CD14-positive monocyte (primary cell): ENCODE data around the gene COL15A1. TPM values are rescaled to one million over a fixed set of nuclear protein-coding genes. Genes with fewer than 3 reads are reported as not detected.

ENCODE experiments used
- DNase-seq, 3 donors: peaks; one replicate each; pipeline ENCODE4 v3.0.0-alpha.2; 2011 to 2022
- H2AFZ ChIP-seq: 2 replicates; pipeline ENCODE4 v1.6.0; 2012; ENCODE audit warnings: mild to moderate bottlenecking, low read depth, low read length, inconsistent platforms; ENCODE audit not compliant: insufficient read depth, poor library complexity, severe bottlenecking
- H3K27ac ChIP-seq, 2 donors: 1 replicate in 1 of 2; 2 replicates in 1 of 2; pipeline ENCODE4 v1.5.1; 2012 to 2013; ENCODE audit warnings: low read length in 2 of 2, control low read depth in 1 of 2, inconsistent platforms in 1 of 2, low read depth in 1 of 2, mild to moderate bottlenecking in 1 of 2
- H3K27me3 ChIP-seq, 2 donors: one replicate each; pipeline versions ENCODE4 v1.6.0 to v1.6.1; 2011 to 2013; ENCODE audit warnings: low read length in 2 of 2; ENCODE audit not compliant: control insufficient read depth in 2 of 2, insufficient read depth in 2 of 2
- H3K36me3 ChIP-seq, 2 donors: replicated peaks in 1 of 2; 1 replicate in 1 of 2; 2 replicates in 1 of 2; pipeline versions ENCODE4 v1.5.1 to v1.6.1; 2012 to 2013; ENCODE audit warnings: low read length in 2 of 2, control low read depth in 1 of 2, inconsistent platforms in 1 of 2, mild to moderate bottlenecking in 1 of 2; ENCODE audit not compliant: insufficient read depth in 2 of 2, control insufficient read depth in 1 of 2
- H3K4me1 ChIP-seq, 2 donors: 1 replicate in 1 of 2; 2 replicates in 1 of 2; pipeline versions ENCODE4 v1.5.1 to v1.6.1; 2012 to 2013; ENCODE audit warnings: low read length in 2 of 2, control low read depth in 1 of 2, inconsistent platforms in 1 of 2, mild to moderate bottlenecking in 1 of 2, moderate library complexity in 1 of 2; ENCODE audit not compliant: insufficient read depth in 2 of 2, control insufficient read depth in 1 of 2
- H3K4me2 ChIP-seq: replicated peaks from 2 replicates; pipeline ENCODE3; 2012; ENCODE audit warnings: low read length, moderate library complexity, mild to moderate bottlenecking; ENCODE audit not compliant: poor library complexity, severe bottlenecking; ENCODE audit errors: extremely low read depth
- H3K4me3 ChIP-seq, 3 experiments: fragments of 200-600 bp in 1 of 3; sonication (generic) in 1 of 3; replicated peaks in 1 of 3; 1 replicate in 2 of 3; 2 replicates in 1 of 3; pipeline ENCODE4 v1.5.1; 2011 to 2013; ENCODE audit warnings: low read length in 3 of 3, mild to moderate bottlenecking in 3 of 3, control low read depth in 2 of 3, low read depth in 2 of 3, inconsistent platforms in 1 of 3, moderate library complexity in 1 of 3
- H3K79me2 ChIP-seq: 2 replicates; pipeline ENCODE4 v1.6.0; 2012; ENCODE audit warnings: mild to moderate bottlenecking, control low read depth, inconsistent platforms, low read length, moderate library complexity; ENCODE audit not compliant: insufficient read depth
- H3K9ac ChIP-seq: 2 replicates; pipeline ENCODE4 v1.6.0; 2017; ENCODE audit warnings: low read length, mild to moderate bottlenecking; ENCODE audit not compliant: insufficient read depth, poor library complexity, severe bottlenecking
- H3K9me3 ChIP-seq, 2 donors: replicated peaks in 1 of 2; 1 replicate in 1 of 2; 2 replicates in 1 of 2; pipeline versions ENCODE4 v1.5.1 to v1.6.1; 2012 to 2013; ENCODE audit warnings: low read length in 2 of 2, control low read depth in 1 of 2; ENCODE audit not compliant: control insufficient read depth in 1 of 2, insufficient read depth in 1 of 2
- H4K20me1 ChIP-seq: 2 replicates; pipeline ENCODE4 v1.6.0; 2012; ENCODE audit warnings: mild to moderate bottlenecking, low read length, control low read depth, moderate library complexity; ENCODE audit not compliant: insufficient read depth
- H3K27ac Mint-ChIP-seq, 7 donors: one replicate each; pipeline ENCODE4 v1.8.0; 2020; ENCODE audit warnings: mild to moderate bottlenecking in 7 of 7, mixed read lengths in 7 of 7, moderate library complexity in 6 of 7, inconsistent platforms in 2 of 7
- H3K27me3 Mint-ChIP-seq, 3 donors: one replicate each; pipeline ENCODE4 v1.8.0; 2021 to 2022; ENCODE audit warnings: low read depth in 3 of 3, mild to moderate bottlenecking in 3 of 3, mixed read lengths in 3 of 3, moderate library complexity in 3 of 3, inconsistent platforms in 1 of 3
- H3K36me3 Mint-ChIP-seq, 2 donors: one replicate each; pipeline ENCODE4 v1.8.0; 2020; ENCODE audit warnings: mixed read lengths in 2 of 2, inconsistent platforms in 1 of 2, mild to moderate bottlenecking in 1 of 2
- H3K4me1 Mint-ChIP-seq: one replicate; pipeline ENCODE4 v1.8.0; 2020; ENCODE audit warnings: mild to moderate bottlenecking, mixed read lengths
- H3K4me3 Mint-ChIP-seq, 2 donors: one replicate each; pipeline ENCODE4 v1.8.0; 2020; ENCODE audit warnings: mild to moderate bottlenecking in 2 of 2, mixed read lengths in 2 of 2, moderate library complexity in 1 of 2
- H3K9me3 Mint-ChIP-seq, 7 donors: one replicate each; pipeline ENCODE4 v1.8.0; 2020 to 2022; ENCODE audit warnings: mixed read lengths in 7 of 7, mild to moderate bottlenecking in 6 of 7, moderate library complexity in 6 of 7, inconsistent platforms in 2 of 7
- CTCF ChIP-seq: fragments of 200-600 bp; IDR thresholded peaks from one replicate; pipeline ENCODE4 v1.8.0; 2022; ENCODE audit warnings: antibody characterized with exemption, mild to moderate bottlenecking
- WGBS: methylation state at CpG from one replicate; pipeline ENCODE4 v1.1.5; 2013; ENCODE audit warnings: missing lambda C conversion rate; ENCODE audit not compliant: insufficient coverage; 5-methylcytosine and 5-hydroxymethylcytosine counted together
- intact Hi-C, 2 donors: fragments of 100-400 bp; cut with micrococcal nuclease; formaldehyde crosslinking; loops; one replicate each; pipeline versions ENCODE4 v1.15.0 to v1.15.1; 2023
- polyA plus RNA-seq, 3 donors: library from polyadenylated mRNA; depleted of rRNA in 1 of 3; unstranded in 2 of 3; stranded (reverse) in 1 of 3; fragments of 300-500 nt in 2 of 3; fragments of >200 nt in 1 of 3; fragmentation: Illumina TruSeq in 2 of 3; gene quantifications; 1 replicate in 2 of 3; 2 replicates in 1 of 3; pipeline ENCODE4 v1.2.3, GENCODE V29; 2012 to 2021

COL15A1 gene
- polyA plus RNA-seq, 3 donors: 0.03 to 0.14 (median 0.11) TPM

GRCh38 chr9:98931600-98932389, 11.9 kb upstream of the COL15A1 start:
- no peak for DNase-seq
- Histone ChIP-seq H3K9me3 (no peaks in the 10 kb centered on the region), H3K4me3 (no peak overlapping the region), H2AFZ (no peak overlapping the region), H3K27ac (no peak overlapping the region), H3K4me1 (no peaks in the 10 kb centered on the region), H3K9ac (no peak overlapping the region), H3K36me3 (no peaks in the 10 kb centered on the region), H3K79me2 (no peaks in the 10 kb centered on the region), H3K4me2 (no peak overlapping the region), H3K27me3 (peaks cover 3 to 4% of the 10 kb centered on the region in 2 donors), H4K20me1 (no peaks in the 10 kb centered on the region)
- Mint-ChIP-seq H3K4me1 (no peaks in the 10 kb centered on the region), H3K9me3 (no peaks in the 10 kb centered on the region), H3K27me3 (peaks cover 5 to 11% (median 7%) of the 10 kb centered on the region in 3 donors), H3K27ac (no peak overlapping the region), H3K4me3 (no peak overlapping the region), H3K36me3 (no peaks in the 10 kb centered on the region)
- WGBS: 86% methylated on average over 3 of the region's 8 CpGs
- intact Hi-C loops: no loop called here
- no peak for TF ChIP-seq CTCF

- Mint-ChIP-seq H3K27me3 (peaks cover 7 to 11% (median 9%) of the 10 kb centered on the region in 3 donors), H3K4me3 (no peak overlapping the region)
- intact Hi-C loops: no loop called here
Measured at GRCh38 chr9:98933185-98933584, 10.5 kb upstream of the COL15A1 start.

More at GRCh38 chr9:98933185-98933584, 10.5 kb upstream of the COL15A1 start:
- no peak overlapping the region for H3K27ac Mint-ChIP-seq
- H3K9me3 Mint-ChIP-seq: no peaks in the 10 kb centered on the region
- TF ChIP-seq CTCF: no peak
- H3K4me3 ChIP-seq: no peak overlapping the region
- no peak overlapping the region for H3K9ac ChIP-seq
- H2AFZ ChIP-seq: no peak overlapping the region
- H3K36me3 ChIP-seq: no peaks in the 10 kb centered on the region
- no peaks in the 10 kb centered on the region for H3K9me3 ChIP-seq
- H3K4me2 ChIP-seq: no peak overlapping the region
- H3K36me3 Mint-ChIP-seq: no peaks in the 10 kb centered on the region
- DNase-seq: no peak
- peaks cover 3 to 4% of the 10 kb centered on the region in 2 donors for H3K27me3 ChIP-seq
- no peaks in the 10 kb centered on the region for H4K20me1 ChIP-seq
- no peaks in the 10 kb centered on the region for H3K4me1 ChIP-seq
- WGBS: 100% methylated on average over 3 of the region's 5 CpGs
- no peaks in the 10 kb centered on the region for H3K4me1 Mint-ChIP-seq
- H3K27ac ChIP-seq: no peak overlapping the region
- H3K79me2 ChIP-seq: no peaks in the 10 kb centered on the region
